NCI-H146 treated with DMSO at 0.1 percent for 48 hours (cell line): ENCODE results near the gene TAX1BP1.

Experiments
- DNase-seq: peaks from one replicate; lab custom pipeline; 2025; ENCODE audit not compliant: unreplicated experiment; lab: John Stamatoyannopoulos, UW

TAX1BP1 gene

DNA sequence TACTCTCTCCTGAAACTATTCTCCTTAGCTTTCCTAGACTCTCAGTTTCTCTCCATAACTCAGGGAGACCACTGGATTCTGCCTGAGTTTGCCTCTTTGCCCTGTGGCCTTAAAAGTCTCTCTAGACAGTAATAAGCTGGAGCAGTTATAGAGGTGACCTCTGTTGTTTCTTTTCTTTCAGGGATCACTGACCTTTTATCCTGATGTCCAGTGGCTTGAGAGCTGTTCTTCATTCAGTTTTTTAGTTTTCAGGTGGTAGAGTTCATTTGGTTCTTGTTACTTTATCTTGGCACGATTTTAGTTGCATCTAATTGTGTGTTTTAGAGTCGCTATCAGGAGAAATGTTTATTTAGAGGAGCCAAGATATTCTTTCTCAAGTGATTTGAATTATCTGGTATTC is 37.7 kb downstream of the TAX1BP1 start:
- DNase-seq: no peak

GRCh38 chr7:27779873-27780272 is 39.9 kb downstream of the TAX1BP1 start:
- DNase-seq: no peak

GRCh38 chr7:27781188-27781587 is 41.2 kb downstream of the TAX1BP1 start:
- no peak for DNase-seq

GRCh38 chr7:27782849-27783248 is 42.9 kb downstream of the TAX1BP1 start:
- no peak for DNase-seq

GRCh38 chr7:27784399-27785053 is 44.6 kb downstream of the TAX1BP1 start:
- no peak for DNase-seq

DNA sequence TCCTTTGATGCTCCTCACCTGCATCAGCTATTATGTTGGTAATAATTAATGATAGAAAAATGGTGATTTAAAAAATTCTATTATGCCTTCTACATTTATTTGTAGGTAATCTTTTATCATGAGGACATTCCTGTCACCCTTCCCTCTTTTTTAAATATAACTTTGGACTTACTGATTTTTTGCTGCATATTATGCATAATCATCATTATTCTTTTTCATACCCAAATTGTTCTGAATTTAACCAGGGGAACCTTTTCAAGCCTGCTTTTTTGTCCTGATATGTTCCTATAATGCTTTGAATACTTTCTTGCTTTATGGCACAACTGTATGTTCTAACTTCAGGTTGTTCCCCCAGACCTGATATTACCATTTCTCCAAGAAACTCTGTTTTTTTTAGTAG is 48.5 kb downstream of the TAX1BP1 start:
- DNase-seq: no peak

GRCh38 chr7:27793780-27794179 is 53.8 kb downstream of the TAX1BP1 start:
- no peak for DNase-seq

- no peak for DNase-seq
These were observed 56.0 kb downstream of the TAX1BP1 start for GRCh38 chr7:27795977-27796376.

GRCh38 chr7:27799212-27799611 is 59.2 kb downstream of the TAX1BP1 start:
- DNase-seq: no peak

- DNase-seq: no peak
These were observed 63.0 kb downstream of the TAX1BP1 start for GRCh38 chr7:27802999-27803398.

- no peak for DNase-seq
These were observed 64.2 kb downstream of the TAX1BP1 start for GRCh38 chr7:27804139-27804538.

GRCh38 chr7:27808626-27809025 is 68.7 kb downstream of the TAX1BP1 start:
- DNase-seq: no peak

DNA sequence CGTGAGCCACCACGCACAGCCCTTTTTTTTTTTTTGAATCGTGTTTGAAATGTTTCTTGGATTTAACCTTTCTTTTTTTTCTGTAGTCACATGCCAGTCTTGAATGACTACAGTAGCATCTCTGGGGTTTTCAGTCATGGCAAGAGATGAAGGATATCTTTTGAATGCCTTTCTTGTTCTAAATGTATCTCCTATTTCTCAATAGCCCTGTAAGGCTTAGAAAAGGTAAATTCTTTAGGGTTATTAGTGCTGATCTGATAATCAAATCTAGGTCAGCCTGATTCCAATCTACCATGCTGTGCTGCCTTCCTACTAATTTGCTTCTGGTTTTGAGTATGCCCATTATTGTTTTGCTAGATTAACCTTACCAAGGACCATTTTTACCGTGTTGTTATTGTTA is 70.2 kb downstream of the TAX1BP1 start:
- DNase-seq: no peak

- no peak for DNase-seq
These were observed 72.7 kb downstream of the TAX1BP1 start for GRCh38 chr7:27812706-27813105.

- DNase-seq: no peak
These were observed 82.3 kb downstream of the TAX1BP1 start for GRCh38 chr7:27822245-27822644.

- DNase-seq: no peak
These were observed 85.9 kb downstream of the TAX1BP1 start for GRCh38 chr7:27825891-27826290.

GRCh38 chr7:27826357-27826756 is 86.4 kb downstream of the TAX1BP1 start:
- DNase-seq: no peak

- DNase-seq: no peak
These were observed 94.4 kb downstream of the TAX1BP1 start for GRCh38 chr7:27834179-27834921.

DNA sequence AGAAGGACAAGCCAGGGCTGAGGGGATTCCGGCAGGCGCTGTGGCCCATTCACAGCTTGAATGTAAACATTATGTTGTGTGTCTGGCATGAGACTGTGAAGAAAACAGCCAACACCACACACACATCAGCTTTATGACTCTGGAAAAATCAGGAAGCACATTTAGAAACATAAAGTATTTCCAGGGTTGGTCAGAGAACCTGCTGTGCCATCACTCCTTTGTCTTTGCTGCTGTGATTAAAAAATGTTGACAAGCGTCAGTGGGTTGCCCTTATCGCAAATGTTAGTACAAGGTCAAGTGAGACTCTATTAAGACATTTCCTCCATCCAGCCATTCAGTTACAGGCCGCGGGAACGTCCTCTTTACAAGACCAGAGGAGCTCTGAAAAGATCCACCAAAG is 95.4 kb downstream of the TAX1BP1 start:
- DNase-seq: no peak

GRCh38 chr7:27836536-27836935 is 96.6 kb downstream of the TAX1BP1 start:
- DNase-seq: no peak

- DNase-seq: no peak
These were observed 99.1 kb downstream of the TAX1BP1 start for GRCh38 chr7:27839099-27839498.

DNA sequence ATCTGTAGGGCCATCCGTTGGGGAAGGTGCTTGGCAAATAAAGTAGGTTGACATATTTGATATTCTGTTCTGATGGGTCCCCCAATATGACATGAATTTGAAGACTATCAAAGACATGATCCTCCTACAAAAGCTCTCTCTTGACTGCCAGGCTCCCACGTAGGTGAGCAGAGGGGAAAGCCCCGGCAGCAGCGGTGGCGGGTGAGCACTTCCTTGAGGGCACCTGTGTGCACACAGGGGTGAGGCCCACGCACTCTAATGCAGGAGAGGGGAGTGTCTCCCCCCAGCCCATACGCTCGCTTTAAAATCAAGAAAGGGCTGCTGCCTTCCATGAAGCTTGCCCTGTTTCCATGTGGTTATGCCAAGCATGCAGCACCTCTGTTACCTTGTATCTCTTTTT is 100.4 kb downstream of the TAX1BP1 start:
- DNase-seq: no peak
